OCI-LY7 (cell line): ENCODE data around the gene GNB1L. TPM values are rescaled to one million over a fixed set of nuclear protein-coding genes. Genes with fewer than 3 reads are reported as not detected.

Source experiments
- BruUV-seq: library from RNA; stranded (reverse); fragments of 400-500 nt; replicated peaks from 2 replicates; lab custom pipeline; 2021; lab: Mats Ljungman, UMichigan
- CTCF ChIA-PET: fragments of 300-600 bp; sonication (Branson Sonifier 250); formaldehyde crosslinking; loops from one replicate; lab custom pipeline; 2022; ENCODE audit warnings: antibody characterized with exemption; ENCODE audit not compliant: unreplicated experiment; lab: Charles Lee
- POLR2A ChIA-PET: fragments of 300-600 bp; sonication (Branson Sonifier 250); formaldehyde crosslinking; loops from one replicate; lab custom pipeline; 2022; ENCODE audit warnings: antibody characterized with exemption; lab: Charles Lee
- DNase-seq: peaks from one replicate; pipeline ENCODE4 v3.0.0-alpha.2; 2015; ENCODE audit warnings: low spot score
- H2AFZ ChIP-seq: fragments of 200-600 bp; sonication (generic), shearing (Covaris generic); 2 replicates; pipeline ENCODE4 v1.6.1; 2014; ENCODE audit warnings: mild to moderate bottlenecking, antibody characterized with exemption, low read length, moderate library complexity
- H3K27ac ChIP-seq: fragments of 200-600 bp; sonication (generic); 2 replicates; pipeline ENCODE4 v1.5.1; 2014; ENCODE audit warnings: mixed run types, low read depth, mild to moderate bottlenecking, moderate library complexity, low read length, inconsistent platforms; ENCODE audit not compliant: poor library complexity, severe bottlenecking
- H3K36me3 ChIP-seq: fragments of 200-600 bp; sonication (generic); 2 replicates; pipeline ENCODE4 v1.6.1; 2014; ENCODE audit warnings: mild to moderate bottlenecking, antibody characterized with exemption, low read length, moderate library complexity, mixed read lengths; ENCODE audit not compliant: insufficient read depth
- H3K4me1 ChIP-seq: fragments of 200-600 bp; sonication (generic); 2 replicates; pipeline ENCODE4 v1.5.1; 2014; ENCODE audit warnings: mild to moderate bottlenecking, low read length; ENCODE audit not compliant: insufficient read depth, poor library complexity, severe bottlenecking
- H3K4me2 ChIP-seq: fragments of 200-600 bp; sonication (generic); 2 replicates; pipeline ENCODE4 v1.6.1; 2014; ENCODE audit warnings: mild to moderate bottlenecking, low read length
- H3K4me3 ChIP-seq: fragments of 200-600 bp; sonication (generic); 2 replicates; pipeline ENCODE4 v1.5.1; 2014; ENCODE audit warnings: mild to moderate bottlenecking, low read depth, low read length; ENCODE audit not compliant: poor library complexity, severe bottlenecking
- H3K79me2 ChIP-seq: fragments of 200-600 bp; sonication (generic); 2 replicates; pipeline ENCODE4 v1.6.1; 2016; ENCODE audit warnings: low read depth, mild to moderate bottlenecking, low read length, moderate library complexity, mixed read lengths; ENCODE audit not compliant: insufficient read depth
- H3K9me2 ChIP-seq: fragments of 200-600 bp; sonication (generic); 2 replicates; pipeline ENCODE4 v1.6.1; 2016; ENCODE audit warnings: mild to moderate bottlenecking, low read length, mixed read lengths; ENCODE audit not compliant: insufficient read depth
- H3K9me3 ChIP-seq: fragments of 200-600 bp; sonication (generic); 2 replicates; pipeline ENCODE4 v1.6.1; 2014; ENCODE audit warnings: mild to moderate bottlenecking, mixed run types, low read length, mixed read lengths
- H4K20me1 ChIP-seq: fragments of 200-600 bp; sonication (generic); 2 replicates; pipeline ENCODE4 v1.6.1; 2014; ENCODE audit warnings: mild to moderate bottlenecking, antibody characterized with exemption, low read length, moderate library complexity, mixed read lengths; ENCODE audit not compliant: insufficient read depth
- EZH2phosphoT487 ChIP-seq: fragments of 200-600 bp; sonication (generic); IDR thresholded peaks from 2 replicates; pipeline ENCODE4 v1.6.1; 2018; ENCODE audit warnings: low read depth, borderline replicate concordance, mild to moderate bottlenecking, mixed run types, antibody characterized with exemption, low read length, moderate library complexity, mixed read lengths
- intact Hi-C: fragments of 100-400 bp; cut with micrococcal nuclease; formaldehyde crosslinking; loops from one replicate; pipeline ENCODE4 v1.10.0; 2022; ENCODE audit not compliant: unreplicated experiment
- total RNA-seq, 2 experiments: library from RNA; depleted of rRNA in 1 of 2; stranded (reverse); fragments of >200 nt in 1 of 2; shearing (Covaris generic) in 1 of 2; gene quantifications; 2 replicates each; pipeline ENCODE4 v1.2.3, GENCODE V29; 2014 to 2022
- TF ChIP-seq, protein P1 (sequence below): fragments of 200-600 bp; sonication (generic); conservative IDR thresholded peaks from 2 replicates; pipeline ENCODE4 v1.5.1; 2014; ENCODE audit warnings: mild to moderate bottlenecking, antibody characterized with exemption, low read length, moderate library complexity, mixed read lengths

Gene GNB1L
- total RNA-seq, 2 experiments from 2014 or later = 13.1 to 26.7 TPM

DNA sequence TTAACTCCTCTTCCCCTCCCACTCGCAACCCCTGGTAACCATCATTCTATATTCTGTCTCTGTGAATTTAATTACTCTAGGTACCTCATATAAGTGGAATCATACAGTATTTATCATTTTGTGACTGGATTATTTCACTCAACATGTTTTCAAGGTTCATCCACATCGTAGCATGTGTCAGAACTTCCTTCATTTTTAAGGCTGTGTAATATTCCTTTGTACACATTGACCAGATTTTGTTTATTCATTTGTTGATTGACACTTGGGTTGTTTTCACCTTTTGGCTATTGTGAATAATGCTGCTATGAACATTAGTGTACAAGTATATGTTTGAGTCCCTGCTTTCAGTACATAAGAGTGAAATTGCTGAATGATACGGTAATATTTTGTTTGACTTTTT lies 2.7 kb upstream of the GNB1L start:
- no TSS peak for BruUV-seq
- CTCF ChIA-PET = no interaction called here
- H3K4me1 ChIP-seq = peaks cover 36% of the 10 kb centered on the region
- intact Hi-C loops = no loop called here
- H3K9me2 ChIP-seq = no peaks in the 10 kb centered on the region
- H3K79me2 ChIP-seq = peaks cover 44% of the 10 kb centered on the region
- H2AFZ ChIP-seq = no peak overlapping the region
- no peaks in the 10 kb centered on the region; the same call in 1 of the 2 replicates for H3K9me3 ChIP-seq
- TF ChIP-seq, protein P1, sequence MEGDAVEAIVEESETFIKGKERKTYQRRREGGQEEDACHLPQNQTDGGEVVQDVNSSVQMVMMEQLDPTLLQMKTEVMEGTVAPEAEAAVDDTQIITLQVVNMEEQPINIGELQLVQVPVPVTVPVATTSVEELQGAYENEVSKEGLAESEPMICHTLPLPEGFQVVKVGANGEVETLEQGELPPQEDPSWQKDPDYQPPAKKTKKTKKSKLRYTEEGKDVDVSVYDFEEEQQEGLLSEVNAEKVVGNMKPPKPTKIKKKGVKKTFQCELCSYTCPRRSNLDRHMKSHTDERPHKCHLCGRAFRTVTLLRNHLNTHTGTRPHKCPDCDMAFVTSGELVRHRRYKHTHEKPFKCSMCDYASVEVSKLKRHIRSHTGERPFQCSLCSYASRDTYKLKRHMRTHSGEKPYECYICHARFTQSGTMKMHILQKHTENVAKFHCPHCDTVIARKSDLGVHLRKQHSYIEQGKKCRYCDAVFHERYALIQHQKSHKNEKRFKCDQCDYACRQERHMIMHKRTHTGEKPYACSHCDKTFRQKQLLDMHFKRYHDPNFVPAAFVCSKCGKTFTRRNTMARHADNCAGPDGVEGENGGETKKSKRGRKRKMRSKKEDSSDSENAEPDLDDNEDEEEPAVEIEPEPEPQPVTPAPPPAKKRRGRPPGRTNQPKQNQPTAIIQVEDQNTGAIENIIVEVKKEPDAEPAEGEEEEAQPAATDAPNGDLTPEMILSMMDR = no peak
- no peak for TF ChIP-seq EZH2phosphoT487
- no peak overlapping the region for H3K4me3 ChIP-seq
- 0 out of 2 replicates have a peak, but pooled peaks cover 9% of the 10 kb centered on the region for H4K20me1 ChIP-seq
- peaks cover 28% of the 10 kb centered on the region for H3K36me3 ChIP-seq
- H3K27ac ChIP-seq = no peak overlapping the region
- POLR2A ChIA-PET = no interaction called here
- H3K4me2 ChIP-seq = 0 out of 2 replicates have a peak overlapping the region, but pooled peaks have one; percentile 82
- DNase-seq = no peak

DNA sequence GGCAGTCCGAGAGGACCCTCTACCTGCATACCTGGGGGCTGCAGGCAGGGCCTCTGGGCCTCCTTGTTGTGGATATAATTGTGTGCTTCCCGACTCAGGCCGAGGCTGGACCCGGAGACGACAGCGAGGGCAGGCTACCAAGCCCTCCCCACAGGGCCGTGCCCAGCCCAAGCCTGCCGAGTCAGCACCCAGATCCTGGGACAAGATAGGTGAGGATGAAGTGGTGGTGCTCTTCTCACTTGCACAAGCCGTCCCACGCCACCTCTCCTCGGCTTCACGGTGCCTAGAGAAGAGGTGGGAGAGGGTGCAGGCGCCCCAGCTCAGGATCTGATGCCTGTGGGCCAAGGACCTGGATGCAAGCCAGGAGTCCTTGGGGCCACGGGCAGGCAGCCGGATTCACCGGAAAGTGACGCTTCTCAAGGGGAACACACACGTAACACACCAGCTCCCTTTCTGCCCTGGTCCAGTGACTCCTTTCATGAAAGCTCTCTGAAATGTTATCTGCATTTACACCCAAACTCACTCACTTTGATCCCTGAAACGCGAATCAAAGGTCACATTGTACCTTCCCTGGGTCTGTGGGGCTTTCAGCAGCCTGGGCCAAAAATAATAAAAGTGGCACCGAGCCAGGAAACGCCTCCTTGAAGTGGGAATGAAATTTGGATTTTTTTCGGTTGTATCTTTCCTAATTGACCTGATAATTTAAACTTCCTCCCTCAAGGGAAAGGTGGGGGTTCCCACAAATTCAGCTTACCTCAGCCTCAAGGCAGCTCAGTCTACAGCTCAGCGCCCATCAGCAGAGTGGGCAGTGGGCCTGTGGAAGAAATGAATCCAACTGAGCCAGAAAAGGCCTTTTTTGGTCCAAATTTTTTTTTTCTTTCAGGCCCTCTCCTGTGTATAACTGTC lies 1.1 kb upstream of the GNB1L start:
- H4K20me1 ChIP-seq = 0 out of 2 replicates have a peak, but pooled peaks cover 9% of the 10 kb centered on the region
- ChIA-PET POLR2A (interaction anchor here (0.7 to 2.2 kb wide), 9 partner anchors 11 to 45 kb away, joined by 3 to 20 read pairs (median 4); no protein-coding TSS in a partner anchor), CTCF (no interaction called here)
- peaks cover 53% of the 10 kb centered on the region for H3K79me2 ChIP-seq
- H3K36me3 ChIP-seq = peaks cover 44% of the 10 kb centered on the region
- TF ChIP-seq EZH2phosphoT487 = no peak
- TF ChIP-seq, protein P1 = no peak
- peak overlapping the region; percentile 82 for H3K4me2 ChIP-seq
- no peak overlapping the region for H2AFZ ChIP-seq
- TSS peak; percentile 72 for BruUV-seq
- H3K4me3 ChIP-seq = peak overlapping the region; percentile 91
- intact Hi-C loops = loop anchor here (1.0 to 2.0 kb wide), 2 partner anchors 36 to 83 kb away; no protein-coding TSS in a partner anchor
- no peaks in the 10 kb centered on the region; the same call in 1 of the 2 replicates for H3K9me3 ChIP-seq
- peak overlapping the region; percentile 84 for H3K27ac ChIP-seq
- peaks cover 37% of the 10 kb centered on the region for H3K4me1 ChIP-seq
- H3K9me2 ChIP-seq = no peaks in the 10 kb centered on the region
- peak; percentile 84 for DNase-seq
